BE2C (cell line): ENCODE results near the gene WNK3.

ENCODE experiments used
- DNase-seq: peaks from one replicate; pipeline ENCODE4 v3.0.0-alpha.2; 2020
- H3K27me3 ChIP-seq: fragments of 250-450 bp; sonication (Bioruptor Pico); 2 replicates; pipeline ENCODE4 v1.5.1; 2020; ENCODE audit warnings: mild to moderate bottlenecking
- H3K36me3 ChIP-seq: fragments of 250-450 bp; sonication (Bioruptor Pico); 2 replicates; pipeline ENCODE4 v1.5.1; 2020; ENCODE audit warnings: mild to moderate bottlenecking
- H3K4me1 ChIP-seq: fragments of 250-450 bp; sonication (Bioruptor Pico); 2 replicates; pipeline ENCODE4 v1.5.1; 2020
- H3K4me3 ChIP-seq: 2 replicates; pipeline ENCODE4 v1.5.1; 2011; ENCODE audit warnings: low read depth, low read length
- H3K9me3 ChIP-seq: fragments of 250-450 bp; sonication (Bioruptor Pico); 2 replicates; pipeline ENCODE4 v1.5.1; 2020
- TF ChIP-seq, protein P1 (sequence below): IDR thresholded peaks from 2 replicates; pipeline ENCODE4 v1.5.1; 2012; ENCODE audit warnings: mild to moderate bottlenecking, low read depth, low read length

WNK3 gene

DNA sequence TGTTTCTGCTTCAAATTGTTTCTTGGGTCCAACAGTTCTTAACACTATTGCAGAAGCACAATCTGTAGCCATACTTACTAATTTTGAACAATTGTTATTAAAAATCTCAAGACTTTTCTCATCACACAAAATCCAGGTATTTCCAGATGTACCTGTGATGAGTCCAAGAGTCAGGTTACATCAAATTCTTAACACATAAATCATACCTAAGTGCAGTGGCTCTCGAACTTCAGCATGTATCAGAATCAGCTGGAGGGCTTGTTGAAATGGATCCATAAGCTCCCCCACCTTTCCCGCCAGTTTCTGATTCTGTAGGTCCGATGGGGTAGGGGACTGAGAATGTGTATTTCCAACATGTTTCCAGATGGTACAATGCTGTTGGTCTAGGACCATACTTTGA is 185.4 kb downstream of the WNK3 start:
- Histone ChIP-seq H3K4me3 (no peak overlapping the region), H3K4me1 (no peaks in the 10 kb centered on the region), H3K36me3 (no peaks in the 10 kb centered on the region; the same call in 1 of the 2 replicates), H3K9me3 (no peaks in the 10 kb centered on the region), H3K27me3 (no peaks in the 10 kb centered on the region)
- TF ChIP-seq, protein P1, sequence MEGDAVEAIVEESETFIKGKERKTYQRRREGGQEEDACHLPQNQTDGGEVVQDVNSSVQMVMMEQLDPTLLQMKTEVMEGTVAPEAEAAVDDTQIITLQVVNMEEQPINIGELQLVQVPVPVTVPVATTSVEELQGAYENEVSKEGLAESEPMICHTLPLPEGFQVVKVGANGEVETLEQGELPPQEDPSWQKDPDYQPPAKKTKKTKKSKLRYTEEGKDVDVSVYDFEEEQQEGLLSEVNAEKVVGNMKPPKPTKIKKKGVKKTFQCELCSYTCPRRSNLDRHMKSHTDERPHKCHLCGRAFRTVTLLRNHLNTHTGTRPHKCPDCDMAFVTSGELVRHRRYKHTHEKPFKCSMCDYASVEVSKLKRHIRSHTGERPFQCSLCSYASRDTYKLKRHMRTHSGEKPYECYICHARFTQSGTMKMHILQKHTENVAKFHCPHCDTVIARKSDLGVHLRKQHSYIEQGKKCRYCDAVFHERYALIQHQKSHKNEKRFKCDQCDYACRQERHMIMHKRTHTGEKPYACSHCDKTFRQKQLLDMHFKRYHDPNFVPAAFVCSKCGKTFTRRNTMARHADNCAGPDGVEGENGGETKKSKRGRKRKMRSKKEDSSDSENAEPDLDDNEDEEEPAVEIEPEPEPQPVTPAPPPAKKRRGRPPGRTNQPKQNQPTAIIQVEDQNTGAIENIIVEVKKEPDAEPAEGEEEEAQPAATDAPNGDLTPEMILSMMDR: no peak
- DNase-seq: no peak

DNA sequence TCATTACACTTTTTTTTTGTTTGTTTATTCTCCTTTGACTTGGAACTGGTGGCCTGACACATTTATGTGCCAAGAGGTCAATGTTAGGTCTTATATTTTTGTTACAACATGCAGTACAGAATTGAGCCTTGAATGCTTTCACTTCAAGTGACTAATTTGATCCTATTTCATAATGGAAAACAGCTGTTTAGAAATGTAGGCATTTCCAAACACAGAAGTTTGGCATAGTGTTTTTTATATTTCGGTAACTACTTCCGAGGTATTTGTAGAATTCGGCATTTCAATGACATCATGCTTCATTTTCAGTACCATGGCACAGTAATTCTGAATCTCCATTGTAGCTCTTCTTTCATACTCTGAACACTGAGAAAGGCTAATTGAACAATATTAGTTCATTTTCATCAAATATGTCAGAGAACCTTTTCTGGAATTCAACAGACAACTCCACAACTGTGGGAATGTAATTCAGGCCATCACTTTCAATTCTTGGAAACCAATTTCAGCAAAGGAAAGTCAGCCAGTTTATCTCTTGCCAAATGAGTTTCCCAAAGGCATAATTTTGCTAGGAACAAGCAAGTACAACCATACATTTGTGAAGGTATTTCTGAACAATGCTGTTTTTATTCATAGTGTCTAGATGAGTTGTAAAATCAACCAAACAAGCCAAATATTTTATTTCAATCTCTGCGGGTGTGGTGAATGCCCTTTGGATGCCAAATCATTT is 186.2 kb downstream of the WNK3 start:
- Histone ChIP-seq H3K4me3 (no peak overlapping the region), H3K9me3 (no peaks in the 10 kb centered on the region), H3K4me1 (no peaks in the 10 kb centered on the region), H3K27me3 (no peaks in the 10 kb centered on the region), H3K36me3 (no peaks in the 10 kb centered on the region)
- DNase-seq: no peak
- TF ChIP-seq, protein P1: no peak

DNA sequence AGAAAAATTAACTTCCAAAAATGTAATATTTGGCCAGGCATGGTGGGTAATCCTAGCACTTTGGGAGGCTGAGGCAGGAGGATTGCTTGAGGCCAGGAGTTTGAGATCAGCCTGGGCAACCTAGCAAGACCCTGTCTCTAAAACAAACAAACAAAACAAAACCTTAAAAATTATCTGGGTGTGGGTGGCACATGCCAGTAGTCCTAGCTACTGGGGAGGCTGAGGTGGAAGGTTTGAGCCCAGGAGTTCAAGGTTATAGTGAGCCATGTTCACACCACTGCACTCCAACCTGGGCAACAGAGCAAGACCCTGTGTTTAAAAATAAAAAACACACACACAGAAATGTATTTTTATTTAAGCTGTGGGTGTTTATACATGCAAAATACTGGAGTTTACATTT is 186.8 kb downstream of the WNK3 start:
- Histone ChIP-seq H3K4me3 (no peak overlapping the region), H3K27me3 (no peaks in the 10 kb centered on the region), H3K36me3 (no peaks in the 10 kb centered on the region), H3K9me3 (no peaks in the 10 kb centered on the region), H3K4me1 (no peaks in the 10 kb centered on the region)
- TF ChIP-seq, protein P1: no peak
- DNase-seq: no peak

DNA sequence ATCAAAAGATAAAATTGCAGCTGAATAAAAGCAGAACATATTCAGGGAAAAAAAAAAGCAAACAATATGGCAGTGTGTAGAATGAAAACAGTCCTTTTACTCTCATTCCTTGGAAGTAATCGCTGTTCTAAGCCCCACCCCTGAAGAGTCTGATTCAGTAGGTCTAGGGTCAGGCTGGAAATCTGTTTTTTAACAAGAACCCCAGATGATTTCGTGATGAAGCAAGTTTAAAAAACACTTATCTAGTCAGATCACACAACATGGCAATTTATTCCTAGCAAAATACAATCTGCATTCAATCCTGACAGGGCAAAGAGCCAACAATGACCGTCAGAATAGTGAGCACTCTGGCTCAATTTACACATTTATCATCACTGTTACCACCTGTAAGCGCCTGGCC is 190.9 kb downstream of the WNK3 start:
- no peaks in the 10 kb centered on the region for H3K27me3 ChIP-seq
- no peak for DNase-seq
- H3K4me3 ChIP-seq: no peak overlapping the region
- TF ChIP-seq, protein P1: no peak
- H3K9me3 ChIP-seq: no peaks in the 10 kb centered on the region
- H3K36me3 ChIP-seq: no peaks in the 10 kb centered on the region
- no peaks in the 10 kb centered on the region for H3K4me1 ChIP-seq

DNA sequence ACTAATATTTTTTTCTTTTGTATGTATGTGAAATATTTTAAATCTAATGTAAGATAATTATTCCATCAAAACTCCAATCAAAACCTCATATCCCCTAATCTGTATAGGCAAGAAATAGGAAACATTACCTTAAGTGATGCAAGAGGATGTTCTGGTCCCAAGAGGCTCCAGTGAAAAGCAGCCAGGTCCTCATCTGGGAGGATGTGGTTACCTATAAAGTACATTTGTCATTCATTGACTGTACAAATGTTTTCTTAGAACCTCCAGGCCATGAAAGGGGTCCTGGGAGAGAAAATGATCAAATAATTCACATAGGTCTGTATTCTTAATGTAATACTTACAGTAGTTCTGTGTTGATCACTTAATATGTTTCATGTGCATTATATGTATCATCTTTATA is 200.3 kb downstream of the WNK3 start:
- H3K27me3 ChIP-seq: no peaks in the 10 kb centered on the region
- no peak for DNase-seq
- TF ChIP-seq, protein P1: no peak
- no peak overlapping the region for H3K4me3 ChIP-seq
- no peaks in the 10 kb centered on the region for H3K36me3 ChIP-seq
- no peaks in the 10 kb centered on the region for H3K4me1 ChIP-seq
- H3K9me3 ChIP-seq: no peaks in the 10 kb centered on the region
